NT2/D1 (cell line): ENCODE measurements around the gene COL26A1.

Source experiments
- SUZ12 ChIP-seq: IDR thresholded peaks from 2 replicates; pipeline ENCODE4 v1.6.1; 2011; ENCODE audit not compliant: insufficient read length, insufficient read depth; ENCODE audit errors: extremely low read depth
- YY1 ChIP-seq: IDR thresholded peaks from 2 replicates; pipeline ENCODE4 v1.6.1; 2011; ENCODE audit not compliant: insufficient read length, insufficient read depth
- ZNF274 ChIP-seq: IDR thresholded peaks from 2 replicates; pipeline ENCODE4 v1.6.1; 2011; ENCODE audit warnings: mild to moderate bottlenecking, low read depth, low read length

DNA sequence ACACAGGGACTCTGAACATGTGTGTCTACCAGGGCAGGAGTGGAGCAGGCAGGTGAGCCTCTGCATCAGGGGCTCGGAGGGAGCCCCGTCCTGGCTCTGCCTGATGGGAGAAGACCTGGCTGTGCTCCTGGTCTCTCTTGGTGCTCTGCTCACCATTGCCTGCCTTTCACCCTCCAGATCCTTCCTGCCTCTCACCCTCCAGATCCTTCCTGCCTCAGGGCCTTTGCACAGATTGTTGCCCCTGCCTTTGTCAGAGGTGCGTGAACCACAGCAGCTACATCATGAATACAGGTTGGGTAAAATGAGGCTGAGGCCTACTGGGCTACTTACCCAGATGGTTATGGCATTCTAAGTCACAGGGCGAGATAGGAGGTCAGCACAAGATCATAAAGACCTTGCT, 16.6 kb downstream of the COL26A1 start:
- TF ChIP-seq ZNF274 (no peak), SUZ12 (no peak), YY1 (no peak)
